ENCODE results near the gene HEPACAM2. TPM values are rescaled to one million over a fixed set of nuclear protein-coding genes. Genes with fewer than 3 reads are reported as not detected.

The HEPACAM2 gene
- total RNA-seq, 1 experiment from 2014 or later, result 2.1 TPM

- no TSS peak for BruUV-seq (replicated peaks)
- DNase-seq, result peak in 1 of 2 experiments; percentile 47
- Histone ChIP-seq H3K4me1 (peaks cover 3% of the 10 kb centered on the region; the same call in 1 of the 2 replicates), H3K4me3 (ENCODE audit: low read depth, low read length) (no peak overlapping the region), H3K36me3 (ENCODE audit: control insufficient read depth, insufficient read depth, low read length) (no peaks in the 10 kb centered on the region), H3K9me3 (no peaks in the 10 kb centered on the region), H3K27me3 (replicated peaks; ENCODE audit: control insufficient read depth, insufficient read depth, low read length) (no peaks in the 10 kb centered on the region)
- ChIA-PET CTCF (interaction anchor here (0.7 to 1.6 kb wide), 2 partner anchors 35 to 411 kb away, joined by 3 to 4 read pairs; no protein-coding TSS in a partner anchor), POLR2A (interaction anchor here (1.2 kb wide), 1 partner anchor 38 kb away, joined by 4 read pairs; the partner anchor contains the start of gene VPS50)
- no peaks in the 10 kb centered on the region for H3K36me3 Mint-ChIP-seq (ENCODE audit: insufficient read depth, unreplicated experiment)
- no peaks in the 10 kb centered on the region for H3K9me3 Mint-ChIP-seq (ENCODE audit: unreplicated experiment)
- peaks cover 14% of the 10 kb centered on the region for H3K4me1 Mint-ChIP-seq (ENCODE audit: low read depth, unreplicated experiment)
- no peak overlapping the region for H3K27ac Mint-ChIP-seq (ENCODE audit: unreplicated experiment)
- H3K4me3 Mint-ChIP-seq (ENCODE audit: unreplicated experiment), result peak overlapping the region; percentile 12
- TF ChIP-seq CTCF (IDR thresholded peaks at IDR 0.05; ENCODE audit: insufficient read depth in 1 of 2, low read depth in 1 of 2, low read length in 1 of 2, severe bottlenecking in 1 of 2, unreplicated experiment in 1 of 2), result no peak
- no peaks in the 10 kb centered on the region for H3K27me3 Mint-ChIP-seq (ENCODE audit: insufficient read depth, unreplicated experiment)
- intact Hi-C loops (cut with micrococcal nuclease; ENCODE audit: unreplicated experiment), result loop anchor here (2.0 kb wide), 1 partner anchor 14 kb away; no protein-coding TSS in a partner anchor
Observed at GRCh38 chr7:93194386-93194785, 31.9 kb downstream of the HEPACAM2 start.

- H3K27me3 Mint-ChIP-seq (ENCODE audit: insufficient read depth, unreplicated experiment), result peaks cover 2% of the 10 kb centered on the region
- no TSS peak for BruUV-seq (replicated peaks)
- ChIA-PET POLR2A (no interaction called here), CTCF (no interaction called here)
- no peaks in the 10 kb centered on the region for H3K9me3 Mint-ChIP-seq (ENCODE audit: unreplicated experiment)
- Histone ChIP-seq H3K4me3 (ENCODE audit: low read depth, low read length) (no peak overlapping the region), H3K4me1 (peaks cover 3% of the 10 kb centered on the region; the same call in 1 of the 2 replicates), H3K27me3 (replicated peaks; ENCODE audit: control insufficient read depth, insufficient read depth, low read length) (no peaks in the 10 kb centered on the region), H3K36me3 (ENCODE audit: control insufficient read depth, insufficient read depth, low read length) (no peaks in the 10 kb centered on the region), H3K9me3 (no peaks in the 10 kb centered on the region)
- intact Hi-C loops (cut with micrococcal nuclease; ENCODE audit: unreplicated experiment), result no loop called here
- no peaks in the 10 kb centered on the region for H3K36me3 Mint-ChIP-seq (ENCODE audit: insufficient read depth, unreplicated experiment)
- no peak overlapping the region for H3K27ac Mint-ChIP-seq (ENCODE audit: unreplicated experiment)
- no peak for DNase-seq
- no peak overlapping the region for H3K4me3 Mint-ChIP-seq (ENCODE audit: unreplicated experiment)
- H3K4me1 Mint-ChIP-seq (ENCODE audit: low read depth, unreplicated experiment), result peaks cover 13% of the 10 kb centered on the region
- no peak for TF ChIP-seq CTCF (IDR thresholded peaks at IDR 0.05; ENCODE audit: insufficient read depth in 1 of 2, low read depth in 1 of 2, low read length in 1 of 2, severe bottlenecking in 1 of 2, unreplicated experiment in 1 of 2)
Observed at GRCh38 chr7:93188870-93189634, 37.2 kb downstream of the HEPACAM2 start.

- peaks cover 5% of the 10 kb centered on the region for H3K36me3 Mint-ChIP-seq (ENCODE audit: insufficient read depth, unreplicated experiment)
- Histone ChIP-seq H3K4me3 (ENCODE audit: low read depth, low read length) (no peak overlapping the region), H3K27me3 (replicated peaks; ENCODE audit: control insufficient read depth, insufficient read depth, low read length) (no peaks in the 10 kb centered on the region), H3K9me3 (no peaks in the 10 kb centered on the region), H3K4me1 (no peaks in the 10 kb centered on the region), H3K36me3 (ENCODE audit: control insufficient read depth, insufficient read depth, low read length) (no peaks in the 10 kb centered on the region)
- ChIA-PET POLR2A (no interaction called here), CTCF (interaction anchor here (0.6 kb wide), 1 partner anchor 303 kb away, joined by 3 read pairs; no protein-coding TSS in a partner anchor)
- peaks cover 8% of the 10 kb centered on the region for H3K4me1 Mint-ChIP-seq (ENCODE audit: low read depth, unreplicated experiment)
- BruUV-seq (replicated peaks), result no TSS peak
- no peak for DNase-seq
- H3K9me3 Mint-ChIP-seq (ENCODE audit: unreplicated experiment), result no peaks in the 10 kb centered on the region
- intact Hi-C loops (cut with micrococcal nuclease; ENCODE audit: unreplicated experiment), result no loop called here
- H3K27ac Mint-ChIP-seq (ENCODE audit: unreplicated experiment), result no peak overlapping the region
- H3K4me3 Mint-ChIP-seq (ENCODE audit: unreplicated experiment), result no peak overlapping the region
- TF ChIP-seq CTCF (IDR thresholded peaks at IDR 0.05; ENCODE audit: insufficient read depth in 1 of 2, low read depth in 1 of 2, low read length in 1 of 2, severe bottlenecking in 1 of 2, unreplicated experiment in 1 of 2), result no peak
- H3K27me3 Mint-ChIP-seq (ENCODE audit: insufficient read depth, unreplicated experiment), result peaks cover 2% of the 10 kb centered on the region
Observed at GRCh38 chr7:93185303-93186027, 40.8 kb downstream of the HEPACAM2 start.
